ENCODE data around the gene LRRC71.

Gene LRRC71

DNA sequence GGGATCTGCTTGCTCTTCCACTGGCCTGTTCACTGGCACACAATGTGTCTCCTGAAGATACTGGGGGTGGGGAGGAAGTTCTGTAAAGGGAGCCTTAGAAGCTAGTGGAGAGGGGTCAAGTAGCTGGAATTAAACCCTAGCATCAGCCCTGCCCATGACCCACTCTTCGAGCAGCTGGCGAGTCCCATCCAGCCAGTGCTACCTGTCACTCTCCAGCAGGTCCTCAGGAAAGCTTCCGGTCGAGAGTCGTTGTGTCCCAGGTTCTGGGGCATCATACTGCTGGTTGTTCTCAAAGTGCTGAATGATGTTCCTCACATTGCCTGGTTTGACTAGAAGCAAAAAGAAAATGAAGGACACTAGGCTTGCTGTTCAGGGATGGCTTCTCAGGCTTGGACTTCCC is 30.9 kb downstream of the LRRC71 start:
- DNase-seq = no peak

DNA sequence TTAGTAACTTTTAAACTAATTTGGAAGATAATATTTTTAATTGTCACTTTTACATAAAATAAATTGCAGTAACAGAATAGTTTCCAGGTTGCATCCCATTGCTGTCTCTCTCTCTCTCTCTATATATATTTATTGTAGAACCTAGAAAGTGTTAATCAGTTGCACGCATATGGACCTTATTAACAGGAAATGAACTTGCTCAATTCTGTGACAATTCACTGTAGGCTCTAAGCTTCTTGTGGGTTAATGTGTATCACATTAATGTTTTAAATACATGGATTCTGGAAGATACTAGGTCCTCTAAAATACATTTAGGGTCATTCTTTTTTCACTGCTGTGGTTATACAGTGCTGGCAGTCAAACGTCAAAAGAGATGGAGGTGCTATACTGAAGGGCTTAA is 33.1 kb downstream of the LRRC71 start:
- DNase-seq = no peak

DNA sequence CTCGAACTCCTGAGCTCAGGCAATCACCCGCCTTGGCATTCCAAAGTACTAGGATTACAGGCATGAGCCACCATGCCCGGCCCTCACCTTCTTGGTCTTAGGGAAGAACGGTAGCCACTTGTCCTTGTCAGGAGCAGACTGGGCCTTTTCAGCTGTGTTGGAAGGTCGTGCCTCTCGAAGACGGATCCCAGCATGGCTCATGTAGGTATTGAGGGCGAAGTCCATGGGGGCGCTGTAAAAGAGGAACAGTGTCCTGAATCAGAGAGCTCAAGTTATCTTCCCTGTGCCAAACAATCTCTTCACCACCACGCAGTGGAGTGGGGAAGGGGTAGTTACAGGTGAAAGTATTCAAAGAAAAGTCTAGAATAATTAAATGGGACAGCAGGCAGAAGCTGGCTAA is 35.9 kb downstream of the LRRC71 start:
- no peak for DNase-seq

- no peak for DNase-seq
Observed at GRCh38 chr1:156957634-156958033, 37.2 kb downstream of the LRRC71 start.

DNA sequence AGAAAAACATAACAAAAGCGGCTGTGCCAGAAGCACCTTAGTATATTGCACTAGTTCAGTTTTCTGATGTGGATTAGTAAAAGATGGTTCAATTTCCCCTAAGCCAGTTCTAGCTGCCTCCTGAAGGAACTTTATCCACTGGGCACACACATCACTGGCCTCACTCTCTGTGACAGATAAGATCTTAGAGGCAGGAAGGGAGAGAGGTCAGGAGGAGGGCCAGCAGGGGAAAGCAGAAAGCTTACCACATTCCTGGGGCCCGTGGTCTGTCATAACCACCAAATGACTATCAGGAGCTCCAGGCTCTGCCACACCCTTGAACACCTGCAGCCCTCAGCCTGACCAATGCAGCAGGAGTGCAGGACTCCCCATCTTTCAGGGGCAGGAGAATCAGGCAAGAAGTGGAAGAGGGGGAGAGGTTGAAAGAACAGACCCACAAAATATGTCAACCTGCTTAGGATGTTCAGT is 37.8 kb downstream of the LRRC71 start:
- no peak for DNase-seq

- DNase-seq = no peak
Observed at GRCh38 chr1:156959414-156959813, 39.0 kb downstream of the LRRC71 start.

DNA sequence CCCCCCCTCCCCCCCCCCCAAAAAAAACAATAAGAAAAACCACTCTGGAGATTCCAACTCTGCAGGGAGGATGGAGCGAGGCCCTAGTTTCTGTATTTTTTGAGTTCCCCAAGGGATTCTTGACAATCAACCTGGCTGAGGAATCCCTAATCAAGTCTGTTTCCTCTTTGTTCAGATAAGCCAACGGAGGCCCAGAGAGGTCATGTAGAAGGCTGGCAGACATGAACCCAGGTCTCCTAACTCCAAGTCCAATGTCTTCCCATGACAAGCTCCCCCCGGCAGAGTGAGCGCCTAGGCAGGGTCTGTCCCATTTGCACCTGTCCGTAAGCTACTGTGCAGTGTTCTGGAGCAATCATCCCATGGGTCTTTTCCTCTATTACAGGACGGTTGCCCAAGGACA is 39.5 kb downstream of the LRRC71 start:
- no peak for DNase-seq

- DNase-seq = peak; percentile 51
Observed at GRCh38 chr1:156961709-156962108, 41.3 kb downstream of the LRRC71 start.

GRCh38 chr1:156963621-156964020 is 43.2 kb downstream of the LRRC71 start:
- DNase-seq = peak; percentile 29

- no peak for DNase-seq
Observed at GRCh38 chr1:156964441-156964840, 44.0 kb downstream of the LRRC71 start.

DNA sequence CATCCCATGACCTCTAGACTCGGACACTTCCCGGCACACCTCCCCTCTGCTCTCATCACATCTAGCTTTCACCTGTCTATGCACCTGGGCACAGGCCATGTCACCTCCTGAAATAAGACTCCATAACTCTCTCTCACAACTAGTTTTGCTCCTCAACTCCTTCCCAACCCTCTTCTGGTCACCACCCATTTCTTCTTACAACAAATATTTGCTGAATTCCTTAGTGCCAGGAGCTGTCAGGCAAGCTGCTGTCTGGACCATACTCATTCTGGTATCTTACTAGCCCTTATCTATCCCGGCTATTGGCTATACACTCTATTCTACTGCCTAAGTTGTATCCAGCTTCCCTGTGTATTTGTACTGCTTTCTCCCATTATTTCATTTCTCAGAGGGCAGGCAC is 49.1 kb downstream of the LRRC71 start:
- DNase-seq = no peak

- no peak for DNase-seq
Observed at GRCh38 chr1:156970017-156970416, 49.6 kb downstream of the LRRC71 start.

DNA sequence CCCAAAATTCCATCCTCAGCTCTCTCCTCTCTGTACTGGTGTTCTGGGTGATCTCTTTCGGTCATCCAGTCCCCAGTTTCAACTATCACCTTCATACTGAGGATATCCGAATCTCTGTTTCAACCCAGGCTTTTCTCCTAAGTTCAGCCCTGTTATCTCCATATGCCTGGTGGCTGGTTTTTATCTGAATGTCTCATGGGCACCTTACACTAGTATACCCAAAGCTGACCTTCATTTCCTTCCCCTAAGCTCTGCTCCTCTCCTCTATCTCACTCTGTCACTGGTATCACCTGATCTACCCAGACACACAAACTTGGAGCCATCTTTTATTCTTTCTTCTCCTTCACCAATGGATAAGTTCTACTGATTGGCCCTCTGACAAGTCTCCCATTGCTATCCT is 53.0 kb downstream of the LRRC71 start:
- no peak for DNase-seq

DNA sequence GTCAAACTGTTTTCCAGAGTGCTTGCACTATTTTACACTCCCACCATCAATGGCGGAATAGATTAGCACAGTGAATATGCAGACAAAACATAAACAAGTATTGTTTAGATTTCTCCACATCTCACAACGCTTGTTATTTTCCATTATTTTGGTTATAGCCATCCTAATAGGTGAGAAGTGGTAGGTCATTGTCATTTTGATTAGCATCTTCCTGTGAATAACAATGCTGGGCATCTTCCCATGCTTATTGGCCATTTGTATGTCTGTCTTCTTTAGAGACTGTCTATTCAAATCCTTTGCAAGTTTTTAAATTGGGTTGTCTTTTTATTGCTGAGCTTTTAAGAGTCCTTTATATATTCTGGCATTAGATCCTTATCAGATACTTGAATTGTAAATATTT is 54.7 kb downstream of the LRRC71 start:
- no peak for DNase-seq

- DNase-seq = no peak
Observed at GRCh38 chr1:156980551-156980950, 60.1 kb downstream of the LRRC71 start.
